Measurements from ENCODE around the gene GPS1.

Gene GPS1

DNA sequence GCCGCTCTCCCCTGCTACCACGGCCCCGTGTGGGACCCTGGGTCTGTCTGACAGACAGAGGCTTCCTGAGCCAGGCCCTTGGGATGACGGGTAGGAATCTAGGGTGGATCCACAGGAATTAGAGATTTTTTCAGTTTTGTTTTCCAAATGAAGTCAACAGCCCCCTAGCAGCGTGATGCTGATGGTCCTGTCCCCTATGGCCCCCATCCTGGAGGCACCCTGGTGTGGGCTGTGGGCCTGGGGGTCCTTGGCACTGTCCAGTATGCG lies 44.5 kb upstream of the GPS1 start:
- TF ChIP-seq, protein P1, sequence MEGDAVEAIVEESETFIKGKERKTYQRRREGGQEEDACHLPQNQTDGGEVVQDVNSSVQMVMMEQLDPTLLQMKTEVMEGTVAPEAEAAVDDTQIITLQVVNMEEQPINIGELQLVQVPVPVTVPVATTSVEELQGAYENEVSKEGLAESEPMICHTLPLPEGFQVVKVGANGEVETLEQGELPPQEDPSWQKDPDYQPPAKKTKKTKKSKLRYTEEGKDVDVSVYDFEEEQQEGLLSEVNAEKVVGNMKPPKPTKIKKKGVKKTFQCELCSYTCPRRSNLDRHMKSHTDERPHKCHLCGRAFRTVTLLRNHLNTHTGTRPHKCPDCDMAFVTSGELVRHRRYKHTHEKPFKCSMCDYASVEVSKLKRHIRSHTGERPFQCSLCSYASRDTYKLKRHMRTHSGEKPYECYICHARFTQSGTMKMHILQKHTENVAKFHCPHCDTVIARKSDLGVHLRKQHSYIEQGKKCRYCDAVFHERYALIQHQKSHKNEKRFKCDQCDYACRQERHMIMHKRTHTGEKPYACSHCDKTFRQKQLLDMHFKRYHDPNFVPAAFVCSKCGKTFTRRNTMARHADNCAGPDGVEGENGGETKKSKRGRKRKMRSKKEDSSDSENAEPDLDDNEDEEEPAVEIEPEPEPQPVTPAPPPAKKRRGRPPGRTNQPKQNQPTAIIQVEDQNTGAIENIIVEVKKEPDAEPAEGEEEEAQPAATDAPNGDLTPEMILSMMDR (IDR thresholded peaks at IDR 0.05; ENCODE audit: control insufficient read depth, extremely low read depth, insufficient read depth): no peak
- no peak overlapping the region for H3K4me3 ChIP-seq (ENCODE audit: low read depth, low read length)
- DNase-seq (ENCODE audit: low read depth): no peak

DNA sequence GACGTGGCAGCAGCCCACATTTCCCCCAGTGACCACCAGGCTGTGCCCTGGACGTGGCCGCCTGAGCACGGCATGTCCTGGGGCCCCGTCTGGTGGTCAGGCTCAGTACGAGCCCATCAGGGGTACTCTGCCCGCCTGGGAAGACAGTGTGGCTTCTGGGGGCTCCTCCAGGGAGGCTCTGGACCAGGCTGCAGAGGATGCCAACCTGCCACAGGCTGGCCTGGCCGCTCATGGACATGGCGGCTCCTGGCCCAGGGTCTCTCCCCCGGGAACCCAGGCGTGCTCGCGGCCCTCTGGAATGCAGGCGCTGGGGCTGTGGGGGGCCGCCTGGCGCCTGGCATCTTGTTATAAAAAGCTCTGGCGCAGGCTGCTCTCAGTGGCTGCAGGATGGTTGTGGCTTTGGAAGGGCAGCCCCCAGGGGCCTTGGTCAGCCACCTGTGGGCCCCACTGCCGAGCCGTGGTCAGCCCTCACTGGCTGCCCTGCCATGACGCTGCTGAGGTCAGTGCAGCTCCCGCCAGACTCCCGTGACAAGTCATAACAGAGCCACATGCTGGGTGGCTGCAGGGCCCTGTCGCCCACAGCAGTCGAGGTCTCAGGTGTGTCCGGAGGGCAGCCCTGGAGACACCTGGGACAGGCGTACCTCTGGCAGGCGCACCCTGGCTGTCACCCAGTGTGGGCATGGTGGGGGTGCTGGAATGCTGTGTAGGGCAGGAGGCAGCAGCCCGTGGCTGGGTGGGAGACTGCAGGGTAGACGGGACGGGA lies 44.0 kb upstream of the GPS1 start:
- no peak for DNase-seq (ENCODE audit: low read depth)
- TF ChIP-seq, protein P1 (IDR thresholded peaks at IDR 0.05; ENCODE audit: control insufficient read depth, extremely low read depth, insufficient read depth): no peak
- no peak overlapping the region for H3K4me3 ChIP-seq (ENCODE audit: low read depth, low read length)

DNA sequence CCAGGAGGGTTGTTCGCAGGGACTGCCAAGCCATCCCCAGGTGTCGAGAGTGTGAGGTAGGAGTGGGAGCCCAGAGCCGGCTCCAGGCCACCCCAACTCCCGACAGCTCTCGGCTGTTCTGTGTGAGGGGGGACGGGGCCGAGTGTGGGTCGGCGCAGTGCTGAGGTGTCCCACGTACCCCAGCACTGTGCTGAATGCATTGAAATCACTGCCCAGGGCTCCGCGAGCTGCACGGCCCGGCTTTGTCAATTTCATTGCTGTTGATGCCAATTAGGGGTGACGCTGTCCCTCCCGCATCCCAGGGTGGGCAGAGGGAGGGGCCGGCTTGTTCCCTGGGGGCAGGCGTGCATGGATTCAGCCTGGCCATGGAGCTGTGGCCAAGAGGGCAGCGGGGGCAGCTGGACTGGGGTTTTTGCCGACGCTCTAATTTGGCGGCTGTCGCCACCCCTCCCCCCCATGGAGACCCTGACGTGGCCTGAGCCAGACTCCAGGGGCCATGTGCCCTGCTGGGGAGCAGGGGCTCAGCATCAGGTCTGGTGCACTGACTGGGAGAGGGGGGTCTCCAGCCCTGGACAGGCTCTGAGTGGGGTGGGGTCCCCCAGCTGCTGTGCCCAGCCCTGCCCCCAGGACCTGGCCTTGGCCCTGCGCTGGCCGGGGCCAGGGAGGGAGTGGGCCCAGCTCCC lies 43.3 kb upstream of the GPS1 start:
- DNase-seq (ENCODE audit: low read depth): no peak
- TF ChIP-seq, protein P1 (IDR thresholded peaks at IDR 0.05; ENCODE audit: control insufficient read depth, extremely low read depth, insufficient read depth): no peak
- H3K4me3 ChIP-seq (ENCODE audit: low read depth, low read length): no peak overlapping the region

DNA sequence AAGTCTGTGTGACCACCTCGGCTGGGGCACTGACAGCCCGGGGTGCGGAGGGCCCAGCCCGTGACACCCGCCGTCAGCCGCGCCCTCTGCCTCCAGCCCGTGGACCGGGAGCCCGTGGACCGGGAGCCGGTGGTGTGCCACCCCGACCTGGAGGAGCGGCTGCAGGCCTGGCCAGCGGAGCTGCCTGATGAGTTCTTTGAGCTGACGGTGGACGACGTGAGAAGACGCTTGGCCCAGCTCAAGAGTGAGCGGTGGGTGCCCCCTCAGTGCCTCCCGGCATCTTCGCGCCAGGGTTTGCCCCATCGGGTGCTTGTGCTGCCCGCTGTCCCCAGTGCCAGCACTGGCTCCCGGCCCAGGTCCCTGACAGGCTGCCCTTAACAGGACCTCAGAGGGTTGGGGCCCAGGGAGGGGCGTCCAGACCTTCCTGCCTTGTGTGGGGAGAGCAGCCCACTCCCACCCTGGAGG lies 42.7 kb upstream of the GPS1 start:
- H3K4me3 ChIP-seq (ENCODE audit: low read depth, low read length): no peak overlapping the region
- TF ChIP-seq, protein P1 (IDR thresholded peaks at IDR 0.05; ENCODE audit: control insufficient read depth, extremely low read depth, insufficient read depth): no peak

DNA sequence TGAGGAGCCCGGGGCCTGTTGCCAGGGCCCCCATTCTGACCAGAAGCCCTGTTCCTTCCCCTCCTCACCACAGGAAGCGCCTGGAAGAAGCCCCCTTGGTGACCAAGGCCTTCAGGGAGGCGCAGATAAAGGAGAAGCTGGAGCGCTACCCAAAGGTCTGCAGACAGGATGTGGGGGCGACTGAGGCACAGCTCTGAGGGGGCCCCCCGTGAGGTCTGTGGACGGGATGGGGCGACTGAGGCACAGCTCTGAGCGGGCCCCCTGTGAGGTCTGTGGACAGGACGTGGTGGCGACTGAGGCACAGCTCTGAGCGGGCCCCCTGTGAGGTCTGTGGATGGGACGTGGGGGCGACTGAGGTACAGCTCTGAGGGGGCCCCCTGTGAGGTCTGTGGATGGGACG lies 42.3 kb upstream of the GPS1 start:
- no peak for DNase-seq (ENCODE audit: low read depth)
- TF ChIP-seq, protein P1 (IDR thresholded peaks at IDR 0.05; ENCODE audit: control insufficient read depth, extremely low read depth, insufficient read depth): no peak
- no peak overlapping the region for H3K4me3 ChIP-seq (ENCODE audit: low read depth, low read length)

More for the DNA sequence above, 42.7 kb upstream of the GPS1 start:
- no peak for DNase-seq (ENCODE audit: low read depth)

DNA sequence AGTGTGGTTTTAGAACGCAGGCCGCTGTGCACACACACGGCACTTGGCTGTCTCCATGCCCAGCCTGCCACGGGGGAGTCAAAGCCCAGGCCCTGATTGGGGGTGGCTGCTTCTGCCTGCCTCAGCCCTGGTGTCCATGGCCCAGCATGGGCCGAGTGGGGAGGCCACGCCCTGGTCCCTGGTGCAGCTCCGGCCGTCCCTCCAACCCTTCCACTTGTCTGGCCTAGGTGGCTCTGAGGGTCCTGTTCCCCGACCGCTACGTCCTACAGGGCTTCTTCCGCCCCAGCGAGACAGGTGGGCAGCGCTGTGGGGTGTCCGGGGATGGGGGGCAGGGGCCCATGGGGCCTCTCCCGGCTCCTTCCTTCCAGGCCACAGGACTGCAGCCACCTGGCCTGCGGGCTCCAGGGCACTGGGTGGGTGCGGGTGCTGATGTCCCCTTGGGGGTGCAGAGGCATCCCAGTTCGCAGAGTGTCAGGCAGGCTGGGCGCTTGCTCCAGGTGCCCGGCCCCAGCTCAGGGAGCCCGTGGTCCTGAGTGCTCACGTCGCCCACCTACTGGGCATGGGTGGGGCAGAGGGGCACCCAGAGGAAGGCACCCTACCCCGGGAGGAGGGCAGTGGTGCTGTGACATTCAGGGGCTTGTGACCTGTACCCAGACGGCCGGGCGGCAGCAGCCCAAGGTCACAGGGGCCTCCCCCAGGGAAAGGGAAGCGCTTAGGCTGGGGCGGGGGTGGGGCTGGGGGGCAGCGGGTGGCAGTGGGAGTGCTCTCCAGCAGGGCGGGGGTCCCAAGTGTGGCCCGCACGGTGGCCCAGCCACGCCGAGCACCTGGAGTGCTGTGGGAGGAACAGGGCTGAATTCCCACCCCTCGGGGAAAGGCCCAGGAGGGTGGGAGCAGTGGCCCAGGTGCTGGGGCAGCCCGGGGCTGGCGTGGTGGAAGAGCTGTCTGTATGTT lies 40.8 kb upstream of the GPS1 start:
- DNase-seq (ENCODE audit: low read depth): no peak
- TF ChIP-seq, protein P1 (IDR thresholded peaks at IDR 0.05; ENCODE audit: control insufficient read depth, extremely low read depth, insufficient read depth): no peak

More for the DNA sequence above, 40.8 kb upstream of the GPS1 start:
- no peak overlapping the region for H3K4me3 ChIP-seq (ENCODE audit: low read depth, low read length)
